HG02678 (cell line): Measurements from ENCODE around the gene PEX10.

ENCODE experiments used
- ATAC-seq: cut with Tn5 transposase; IDR thresholded peaks from one replicate; pipeline ENCODE4 v1.9.1; 2021; ENCODE audit warnings: mild to moderate bottlenecking, moderate library complexity; ENCODE audit not compliant: unreplicated experiment

Gene PEX10

GRCh38 chr1:2376261-2376741 is 36.1 kb downstream of the PEX10 start:
- ATAC-seq, result no peak

GRCh38 chr1:2375923-2376260 is 36.5 kb downstream of the PEX10 start:
- no peak for ATAC-seq

GRCh38 chr1:2375246-2375922 is 37.0 kb downstream of the PEX10 start:
- ATAC-seq, result no peak

- no peak for ATAC-seq
Measured at GRCh38 chr1:2374252-2375155, 37.9 kb downstream of the PEX10 start.

- no peak for ATAC-seq
Measured at GRCh38 chr1:2373551-2374251, 38.7 kb downstream of the PEX10 start.

GRCh38 chr1:2372551-2373490 is 39.5 kb downstream of the PEX10 start:
- ATAC-seq, result no peak

GRCh38 chr1:2368053-2368744 is 44.2 kb downstream of the PEX10 start:
- ATAC-seq, result no peak

GRCh38 chr1:2363847-2364513 is 48.4 kb downstream of the PEX10 start:
- no peak for ATAC-seq

GRCh38 chr1:2360588-2361364 is 51.6 kb downstream of the PEX10 start:
- ATAC-seq, result no peak

GRCh38 chr1:2358651-2359640 is 53.4 kb downstream of the PEX10 start:
- ATAC-seq, result no peak

- no peak for ATAC-seq
Measured at GRCh38 chr1:2358072-2358471, 54.3 kb downstream of the PEX10 start.

GRCh38 chr1:2356911-2357845 is 55.2 kb downstream of the PEX10 start:
- ATAC-seq, result no peak

GRCh38 chr1:2356401-2356800 is 56.0 kb downstream of the PEX10 start:
- ATAC-seq, result no peak

GRCh38 chr1:2355373-2356261 is 56.7 kb downstream of the PEX10 start:
- no peak for ATAC-seq
